ENCODE results near the gene SLC2A14. TPM values are rescaled to one million over a fixed set of nuclear protein-coding genes. Genes with fewer than 3 reads are reported as not detected.
"Not testable (repeated sequence)": the region's sequence is repeated elsewhere in the genome, so short reads cannot be mapped to it uniquely, and the experiment has no call there.

The SLC2A14 gene
- total RNA-seq, 1 donor from 2014 or later, result not detected

DNA sequence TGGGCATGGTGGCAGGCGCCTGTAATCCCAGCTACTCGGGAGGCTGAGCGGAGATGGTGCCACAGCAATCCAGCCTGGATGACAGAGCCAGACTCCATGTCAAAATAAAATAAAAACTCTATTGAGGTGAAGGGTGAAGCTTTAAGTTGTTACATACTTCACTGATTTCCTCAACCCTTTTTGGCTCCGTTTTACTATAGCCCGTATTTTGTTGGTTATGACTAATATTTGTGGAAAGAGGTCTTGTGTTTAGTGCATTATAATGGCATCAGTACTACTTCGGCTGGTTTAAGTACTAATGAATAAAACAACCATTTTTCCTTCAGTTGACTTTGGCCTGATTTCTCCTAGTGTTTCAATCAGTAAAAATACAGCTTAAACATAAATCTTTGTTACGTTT, 27.0 kb upstream of the SLC2A14 start:
- DNase-seq (ENCODE audit: extremely low spot score in 2 of 2), result no peak
- Histone ChIP-seq H3K27ac (no peak overlapping the region), H3K36me3 (no peaks in the 10 kb centered on the region), H3K4me3 (no peak overlapping the region), H3K27me3 (no peaks in the 10 kb centered on the region), H3K9me3 (no peaks in the 10 kb centered on the region), H3K4me1 (no peaks in the 10 kb centered on the region)
- intact Hi-C loops (cut with DNase I), result no loop called here
- TF ChIP-seq POLR2AphosphoS5 (IDR thresholded peaks at IDR 0.05; ENCODE audit: insufficient read depth in 1 of 2, low read depth in 1 of 2) (no peak), POLR2A (IDR thresholded peaks at IDR 0.05) (no peak)
- TF ChIP-seq, protein P1, sequence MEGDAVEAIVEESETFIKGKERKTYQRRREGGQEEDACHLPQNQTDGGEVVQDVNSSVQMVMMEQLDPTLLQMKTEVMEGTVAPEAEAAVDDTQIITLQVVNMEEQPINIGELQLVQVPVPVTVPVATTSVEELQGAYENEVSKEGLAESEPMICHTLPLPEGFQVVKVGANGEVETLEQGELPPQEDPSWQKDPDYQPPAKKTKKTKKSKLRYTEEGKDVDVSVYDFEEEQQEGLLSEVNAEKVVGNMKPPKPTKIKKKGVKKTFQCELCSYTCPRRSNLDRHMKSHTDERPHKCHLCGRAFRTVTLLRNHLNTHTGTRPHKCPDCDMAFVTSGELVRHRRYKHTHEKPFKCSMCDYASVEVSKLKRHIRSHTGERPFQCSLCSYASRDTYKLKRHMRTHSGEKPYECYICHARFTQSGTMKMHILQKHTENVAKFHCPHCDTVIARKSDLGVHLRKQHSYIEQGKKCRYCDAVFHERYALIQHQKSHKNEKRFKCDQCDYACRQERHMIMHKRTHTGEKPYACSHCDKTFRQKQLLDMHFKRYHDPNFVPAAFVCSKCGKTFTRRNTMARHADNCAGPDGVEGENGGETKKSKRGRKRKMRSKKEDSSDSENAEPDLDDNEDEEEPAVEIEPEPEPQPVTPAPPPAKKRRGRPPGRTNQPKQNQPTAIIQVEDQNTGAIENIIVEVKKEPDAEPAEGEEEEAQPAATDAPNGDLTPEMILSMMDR (IDR thresholded peaks at IDR 0.05), result no peak

DNA sequence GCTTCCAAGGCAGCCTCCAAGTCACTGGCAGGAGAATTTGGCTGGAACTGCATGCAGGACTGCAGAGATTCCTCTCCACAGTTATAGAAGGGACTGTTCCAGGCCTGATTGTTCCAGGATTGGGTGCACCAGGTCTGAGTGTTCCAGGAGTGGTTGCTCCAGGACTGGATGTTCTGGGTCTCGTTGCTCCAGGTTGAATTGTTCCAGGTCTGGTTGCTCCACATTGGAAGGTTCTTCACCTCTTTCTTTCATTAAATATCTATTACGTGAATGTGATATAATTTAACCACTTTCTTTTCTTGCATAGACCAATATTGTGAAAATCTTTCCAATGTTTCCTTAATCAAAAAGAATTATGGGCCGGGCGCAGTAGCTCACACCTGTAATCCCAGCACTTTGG, 24.0 kb upstream of the SLC2A14 start:
- DNase-seq (ENCODE audit: extremely low spot score in 2 of 2), result not testable (repeated sequence)

DNA sequence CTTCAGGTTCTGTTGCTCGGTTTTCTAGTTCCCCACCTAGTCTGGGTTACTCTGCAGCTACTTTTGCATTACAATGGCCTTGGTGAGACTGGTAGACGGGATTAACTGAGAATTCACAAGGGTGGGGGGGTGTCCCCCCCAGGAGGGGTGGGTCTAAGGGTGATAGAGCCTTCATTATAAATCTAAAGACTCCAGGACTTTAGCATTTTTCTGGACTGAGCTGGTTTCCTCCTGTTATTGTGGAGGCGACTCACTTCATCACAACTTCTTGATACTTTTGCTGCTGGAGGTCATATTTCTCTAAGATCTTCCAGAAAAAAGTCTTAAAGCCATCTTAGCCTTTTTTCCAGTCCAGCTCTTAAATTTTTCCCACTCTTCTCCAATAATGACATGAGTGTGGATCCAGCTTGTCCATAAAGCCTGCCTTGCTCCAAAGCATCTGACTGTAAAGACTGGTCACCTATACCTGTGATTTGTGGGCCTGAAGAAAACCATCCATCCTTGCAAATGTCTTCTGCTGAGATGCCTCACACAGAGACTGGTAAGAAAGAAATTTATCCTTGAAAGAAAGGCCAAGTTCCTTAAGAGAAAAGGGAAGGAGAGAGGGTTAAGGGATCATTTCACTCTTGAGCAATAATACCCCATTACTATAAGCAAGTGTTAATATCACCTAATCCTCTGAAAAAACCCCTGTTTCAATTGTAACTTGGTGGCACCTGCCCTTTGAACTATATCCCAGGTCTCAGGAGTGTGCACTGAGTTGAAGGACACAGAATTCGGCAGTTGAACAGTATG, 19.7 kb upstream of the SLC2A14 start:
- Histone ChIP-seq H3K9me3 (no peaks in the 10 kb centered on the region), H3K27ac (no peak overlapping the region), H3K27me3 (no peaks in the 10 kb centered on the region), H3K4me1 (peaks cover 6% of the 10 kb centered on the region), H3K4me3 (no peak overlapping the region), H3K36me3 (no peaks in the 10 kb centered on the region)
- no peak for DNase-seq (ENCODE audit: extremely low spot score in 2 of 2)
- no peak for TF ChIP-seq POLR2AphosphoS5 (IDR thresholded peaks at IDR 0.05; ENCODE audit: insufficient read depth in 1 of 2, low read depth in 1 of 2)
- intact Hi-C loops (cut with DNase I), result no loop called here

More for the DNA sequence above, 24.0 kb upstream of the SLC2A14 start:
- H3K4me1 ChIP-seq; H3K36me3 ChIP-seq; H3K27me3 ChIP-seq; H3K9me3 ChIP-seq; H3K27ac ChIP-seq; H3K4me3 ChIP-seq; intact Hi-C loops (cut with DNase I): not testable (repeated sequence)

DNA sequence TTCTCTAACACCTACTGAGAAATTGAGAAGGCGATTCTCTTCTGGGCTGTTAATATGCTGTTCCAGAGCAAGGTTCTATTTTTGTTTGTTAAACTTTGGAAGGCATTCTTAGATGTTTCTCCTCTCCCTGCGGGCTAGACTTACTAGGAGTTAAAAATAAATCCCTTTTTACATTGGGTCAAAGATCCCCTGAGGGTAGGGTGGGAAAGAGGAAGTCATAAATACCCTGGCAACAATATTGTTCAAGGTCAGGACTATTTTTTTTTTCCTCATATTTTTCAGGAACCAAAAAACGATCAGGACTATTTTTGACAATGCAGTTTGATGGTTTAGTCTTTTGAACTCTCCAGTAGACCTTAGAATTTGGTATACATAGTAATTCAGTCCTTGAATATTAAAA, 12.0 kb upstream of the SLC2A14 start:
- intact Hi-C loops (cut with DNase I), result no loop called here
- Histone ChIP-seq H3K9me3 (no peaks in the 10 kb centered on the region), H3K4me1 (no peaks in the 10 kb centered on the region), H3K36me3 (no peaks in the 10 kb centered on the region), H3K27me3 (no peaks in the 10 kb centered on the region), H3K4me3 (no peak overlapping the region), H3K27ac (no peak overlapping the region)
- DNase-seq (ENCODE audit: extremely low spot score in 2 of 2), result no peak
- TF ChIP-seq POLR2AphosphoS5 (IDR thresholded peaks at IDR 0.05; ENCODE audit: insufficient read depth in 1 of 2, low read depth in 1 of 2) (no peak), POLR2A (IDR thresholded peaks at IDR 0.05) (no peak)
- TF ChIP-seq, protein P1 (IDR thresholded peaks at IDR 0.05), result no peak

DNA sequence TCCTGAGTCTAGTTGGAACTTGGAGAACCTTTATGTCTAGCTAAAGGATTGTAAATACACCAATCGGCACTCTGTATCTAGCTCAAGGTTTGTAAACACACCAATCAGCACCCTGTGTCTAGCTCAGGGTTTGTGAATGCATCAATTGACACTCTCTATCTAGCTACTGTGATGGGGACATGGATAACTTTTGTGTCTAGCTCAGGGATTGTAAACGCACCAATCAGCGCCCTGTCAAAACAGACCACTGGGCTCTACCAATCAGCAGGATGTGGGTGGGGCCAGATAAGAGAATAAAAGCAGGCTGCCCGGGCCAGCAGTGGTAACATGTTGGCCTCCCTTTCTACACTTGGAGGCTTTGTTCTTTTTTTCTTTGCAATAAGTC, 9.0 kb upstream of the SLC2A14 start:
- H3K4me3 ChIP-seq; H3K9me3 ChIP-seq; H3K27me3 ChIP-seq; intact Hi-C loops (cut with DNase I); H3K27ac ChIP-seq; DNase-seq (ENCODE audit: extremely low spot score in 2 of 2); H3K36me3 ChIP-seq; H3K4me1 ChIP-seq: not testable (repeated sequence)

DNA sequence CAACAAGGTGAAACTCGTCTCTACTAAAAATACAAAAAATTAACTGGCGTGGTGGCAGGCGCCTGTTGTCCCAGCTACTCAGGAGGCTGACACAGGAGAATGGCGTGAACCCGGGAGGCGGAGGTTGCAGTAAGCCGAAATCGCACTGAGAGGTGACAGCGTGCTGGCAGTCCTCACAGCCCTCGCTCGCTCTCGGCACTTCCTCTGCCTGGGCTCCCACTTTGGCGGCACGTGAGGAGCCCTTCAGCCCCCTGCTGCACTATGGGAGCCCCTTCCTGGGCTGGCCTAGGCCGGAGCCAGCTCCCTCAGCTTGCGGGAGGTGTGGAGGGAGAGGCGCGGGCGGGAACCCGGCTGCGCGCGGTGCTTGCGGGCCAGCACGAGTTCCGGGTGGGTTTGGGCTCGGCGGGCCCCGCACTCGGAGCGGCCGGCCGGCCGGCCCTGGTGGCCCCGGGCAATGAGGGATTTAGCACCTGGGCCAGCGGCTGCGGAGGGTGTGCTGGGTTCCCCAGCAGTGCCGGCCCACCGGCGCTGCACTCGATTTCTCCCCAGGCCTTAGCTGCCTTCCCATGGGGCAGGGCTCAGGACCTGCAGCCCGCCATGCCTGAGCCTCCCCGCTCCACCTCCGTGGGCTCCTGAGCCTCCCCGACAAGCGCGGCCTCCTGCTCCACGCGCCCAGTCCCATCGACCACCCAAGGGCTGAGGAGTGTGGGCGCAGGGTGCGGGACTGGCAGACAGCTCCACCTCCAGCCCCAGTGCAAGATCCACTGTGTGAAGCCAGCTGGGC, 8.4 kb upstream of the SLC2A14 start:
- H3K27me3 ChIP-seq; H3K9me3 ChIP-seq; H3K4me1 ChIP-seq; intact Hi-C loops (cut with DNase I); H3K36me3 ChIP-seq; H3K4me3 ChIP-seq; H3K27ac ChIP-seq; DNase-seq (ENCODE audit: extremely low spot score in 2 of 2): not testable (repeated sequence)

- H3K4me3 ChIP-seq, result no peak overlapping the region
- no peaks in the 10 kb centered on the region for H3K27me3 ChIP-seq
- H3K4me1 ChIP-seq, result no peaks in the 10 kb centered on the region
- no peak for TF ChIP-seq POLR2AphosphoS5 (IDR thresholded peaks at IDR 0.05; ENCODE audit: insufficient read depth in 1 of 2, low read depth in 1 of 2)
- TF ChIP-seq, protein P1 (IDR thresholded peaks at IDR 0.05), result no peak
- TF ChIP-seq POLR2A (IDR thresholded peaks at IDR 0.05), result no peak
- DNase-seq (ENCODE audit: extremely low spot score in 2 of 2), result no peak
- H3K9me3 ChIP-seq, result no peaks in the 10 kb centered on the region
- no peak overlapping the region for H3K27ac ChIP-seq
- H3K36me3 ChIP-seq, result no peaks in the 10 kb centered on the region
- intact Hi-C loops (cut with DNase I), result no loop called here
Measured at GRCh38 chr12:7879246-7879645, 6.5 kb upstream of the SLC2A14 start.
